ENCODE results near the gene ADPRH. TPM values are rescaled to one million over a fixed set of nuclear protein-coding genes. Genes with fewer than 3 reads are reported as not detected.
"Not testable (repeated sequence)": the region's sequence is repeated elsewhere in the genome, so short reads cannot be mapped to it uniquely, and the experiment has no call there.

ADPRH gene
- polyA plus RNA-seq, 3 donors, result 10.6 to 37.8 (median 31.5) TPM

DNA sequence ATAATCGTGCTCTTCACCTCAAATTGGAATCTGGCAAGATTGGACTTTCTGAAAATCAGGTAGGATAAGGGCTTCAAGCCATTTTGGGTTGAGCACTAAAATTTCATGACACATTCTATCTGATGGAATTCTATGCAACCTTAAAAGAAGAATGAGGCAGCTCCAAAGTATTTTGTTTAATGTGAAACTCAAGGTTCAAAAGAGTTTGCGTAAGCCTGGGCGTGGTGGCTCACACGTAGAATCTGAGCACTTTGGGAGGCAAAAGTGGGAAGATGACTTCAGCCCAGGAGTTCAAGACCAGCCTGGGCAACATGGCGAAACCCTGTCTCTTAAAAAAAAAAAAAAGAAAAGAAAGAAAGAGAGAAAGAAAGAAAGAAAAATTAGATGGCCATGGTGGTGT is 14.8 kb downstream of the ADPRH start:
- no peak overlapping the region for H3K9ac ChIP-seq (ENCODE audit: insufficient read depth, low read length, poor library complexity, severe bottlenecking)
- peaks cover 34 to 40% of the 10 kb centered on the region in 2 donors for H3K4me1 ChIP-seq (ENCODE audit: control insufficient read depth in 1 of 2, insufficient read depth in 2 of 2, low read length in 2 of 2)
- no peak overlapping the region for H3K27ac ChIP-seq (ENCODE audit: low read depth in 1 of 2, low read length in 2 of 2)
- no peak overlapping the region for H3K4me2 ChIP-seq (replicated peaks; ENCODE audit: extremely low read depth, low read length, poor library complexity, severe bottlenecking)
- whole genome bisulfite sequencing (ENCODE audit: insufficient coverage), result 70% methylated on average over 5 of the region's 5 CpGs
- no peak overlapping the region for H3K4me3 ChIP-seq (replicated peaks in 1 of 3; ENCODE audit: low read depth in 2 of 3, low read length in 3 of 3)
- peaks cover 40% of the 10 kb centered on the region for H3K4me1 Mint-ChIP-seq
- H3K36me3 Mint-ChIP-seq, result peaks cover 2 to 4% of the 10 kb centered on the region in 2 donors
- H3K27me3 ChIP-seq (ENCODE audit: control insufficient read depth in 2 of 2, insufficient read depth in 2 of 2, low read length in 2 of 2), result no peaks in the 10 kb centered on the region
- no peaks in the 10 kb centered on the region for H3K79me2 ChIP-seq (ENCODE audit: insufficient read depth, low read length)
- no peak overlapping the region for H3K27ac Mint-ChIP-seq
- no peak for DNase-seq
- TF ChIP-seq, protein P1, sequence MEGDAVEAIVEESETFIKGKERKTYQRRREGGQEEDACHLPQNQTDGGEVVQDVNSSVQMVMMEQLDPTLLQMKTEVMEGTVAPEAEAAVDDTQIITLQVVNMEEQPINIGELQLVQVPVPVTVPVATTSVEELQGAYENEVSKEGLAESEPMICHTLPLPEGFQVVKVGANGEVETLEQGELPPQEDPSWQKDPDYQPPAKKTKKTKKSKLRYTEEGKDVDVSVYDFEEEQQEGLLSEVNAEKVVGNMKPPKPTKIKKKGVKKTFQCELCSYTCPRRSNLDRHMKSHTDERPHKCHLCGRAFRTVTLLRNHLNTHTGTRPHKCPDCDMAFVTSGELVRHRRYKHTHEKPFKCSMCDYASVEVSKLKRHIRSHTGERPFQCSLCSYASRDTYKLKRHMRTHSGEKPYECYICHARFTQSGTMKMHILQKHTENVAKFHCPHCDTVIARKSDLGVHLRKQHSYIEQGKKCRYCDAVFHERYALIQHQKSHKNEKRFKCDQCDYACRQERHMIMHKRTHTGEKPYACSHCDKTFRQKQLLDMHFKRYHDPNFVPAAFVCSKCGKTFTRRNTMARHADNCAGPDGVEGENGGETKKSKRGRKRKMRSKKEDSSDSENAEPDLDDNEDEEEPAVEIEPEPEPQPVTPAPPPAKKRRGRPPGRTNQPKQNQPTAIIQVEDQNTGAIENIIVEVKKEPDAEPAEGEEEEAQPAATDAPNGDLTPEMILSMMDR (IDR thresholded peaks at IDR 0.05), result no peak
- H4K20me1 ChIP-seq (ENCODE audit: insufficient read depth, low read length), result no peaks in the 10 kb centered on the region
- H3K9me3 ChIP-seq (replicated peaks in 1 of 2; ENCODE audit: control insufficient read depth in 1 of 2, insufficient read depth in 1 of 2, low read length in 2 of 2), result peaks cover 0 to 7% of the 10 kb centered on the region in 2 donors
- intact Hi-C loops (cut with micrococcal nuclease), result no loop called here
- H3K36me3 ChIP-seq (replicated peaks in 1 of 2; ENCODE audit: control insufficient read depth in 1 of 2, insufficient read depth in 2 of 2, low read length in 2 of 2), result no peaks in the 10 kb centered on the region
- H2AFZ ChIP-seq (ENCODE audit: insufficient read depth, low read depth, low read length, poor library complexity, severe bottlenecking), result no peak overlapping the region
- H3K4me3 Mint-ChIP-seq, result no peak overlapping the region
- peaks cover 0 to 7% (median 2%) of the 10 kb centered on the region in 3 donors for H3K27me3 Mint-ChIP-seq (ENCODE audit: low read depth in 3 of 3)
- H3K9me3 Mint-ChIP-seq, result peaks cover 0 to 11% (median 5%) of the 10 kb centered on the region in 7 donors

DNA sequence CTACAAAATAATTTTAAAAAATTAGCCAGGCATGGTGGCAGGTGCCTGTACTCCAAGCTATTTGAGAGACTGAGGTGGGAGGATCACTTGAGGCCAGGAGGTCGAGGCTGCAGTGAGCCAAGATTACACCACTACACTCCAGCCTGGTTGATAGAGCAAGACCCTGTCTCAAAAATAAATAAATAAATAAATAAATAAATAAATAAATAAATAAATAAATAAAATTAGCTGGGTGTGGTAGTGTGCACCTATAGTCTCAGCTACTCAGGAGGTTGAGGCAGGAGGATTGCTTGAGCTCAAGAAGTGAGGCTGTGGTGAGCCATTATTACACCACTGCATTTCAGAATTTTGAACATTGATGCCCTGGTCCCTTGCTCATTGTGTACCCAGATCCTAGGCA is 15.6 kb downstream of the ADPRH start:
- H3K9me3 ChIP-seq (replicated peaks in 1 of 2; ENCODE audit: control insufficient read depth in 1 of 2, insufficient read depth in 1 of 2, low read length in 2 of 2); H3K27ac ChIP-seq (ENCODE audit: low read depth in 1 of 2, low read length in 2 of 2); H4K20me1 ChIP-seq (ENCODE audit: insufficient read depth, low read length); H3K27me3 Mint-ChIP-seq (ENCODE audit: low read depth in 3 of 3); H3K4me3 ChIP-seq (replicated peaks in 1 of 3; ENCODE audit: low read depth in 2 of 3, low read length in 3 of 3); H3K27me3 ChIP-seq (ENCODE audit: control insufficient read depth in 2 of 2, insufficient read depth in 2 of 2, low read length in 2 of 2); H3K36me3 Mint-ChIP-seq; intact Hi-C loops (cut with micrococcal nuclease); H3K9ac ChIP-seq (ENCODE audit: insufficient read depth, low read length, poor library complexity, severe bottlenecking); H3K79me2 ChIP-seq (ENCODE audit: insufficient read depth, low read length); H3K4me3 Mint-ChIP-seq; H3K27ac Mint-ChIP-seq; H2AFZ ChIP-seq (ENCODE audit: insufficient read depth, low read depth, low read length, poor library complexity, severe bottlenecking); H3K4me2 ChIP-seq (replicated peaks; ENCODE audit: extremely low read depth, low read length, poor library complexity, severe bottlenecking); DNase-seq; H3K36me3 ChIP-seq (replicated peaks in 1 of 2; ENCODE audit: control insufficient read depth in 1 of 2, insufficient read depth in 2 of 2, low read length in 2 of 2): not testable (repeated sequence)
- WGBS (ENCODE audit: insufficient coverage), result no CpG with 5 or more reads among the region's 1 CpG
- H3K4me1 ChIP-seq (ENCODE audit: control insufficient read depth in 1 of 2, insufficient read depth in 2 of 2, low read length in 2 of 2), result peaks cover 25 to 31% of the 10 kb centered on the region in 2 donors
- Mint-ChIP-seq H3K4me1 (peaks cover 31% of the 10 kb centered on the region), H3K9me3 (peaks cover 0 to 11% (median 5%) of the 10 kb centered on the region in 7 donors)

Measured in CD14-positive monocyte (primary cell).